K562 treated with DMSO at 1 percent for 4 hours (cell line): Measurements from ENCODE around the gene MYL6. TPM values are rescaled to one million over a fixed set of nuclear protein-coding genes. Genes with fewer than 3 reads are reported as not detected.

ENCODE experiments used
- total RNA-seq: library from RNA; unstranded; fragments of 300-600 nt; gene quantifications from 2 replicates; pipeline ENCODE4 v1.2.3, GENCODE V29; 2022; ENCODE audit not compliant: insufficient read depth

MYL6 gene
- total RNA-seq = 924 and 1,005 TPM in 2 replicates

GRCh38 chr12:56158029-56158925 lies at the start of gene MYL6:
Gene MYL6 (plus strand): TSS chr12:56158359. CDS start chr12:56158402, 43 bp downstream.

GRCh38 chr12:56116267-56117081 lies 41.7 kb upstream of the MYL6 start, which contains the start of gene RPL41:
Gene RPL41 (plus strand): TSS chr12:56116633.

GRCh38 chr12:56117778-56118687 lies 40.1 kb upstream of the MYL6 start, which contains the start of gene ZC3H10:
Gene ZC3H10 (plus strand): TSS chr12:56118266. CDS start chr12:56120563, 2,297 bp downstream.

GRCh38 chr12:56127888-56128669 lies 30.1 kb upstream of the MYL6 start, which contains the start of gene ESYT1:
Gene ESYT1 (plus strand): TSS chr12:56128267. CDS start chr12:56128320, 53 bp downstream.

GRCh38 chr12:56152132-56152755 lies 5.9 kb upstream of the MYL6 start, which contains the start of gene MYL6B:
Gene MYL6B (plus strand): TSS chr12:56152587. CDS start chr12:56153919, 1,332 bp downstream.

GRCh38 chr12:56189099-56189917 lies 31.1 kb downstream of the MYL6 start, which contains the start of gene SMARCC2:
Gene SMARCC2 (minus strand): TSS chr12:56189483. CDS start chr12:56189461, 22 bp downstream.

Other genes starting within 250 kb of the MYL6 start
- 29.5 and 32.9 TPM in 2 replicates for gene PYM1, start 230.5 kb upstream of the MYL6 start, total RNA-seq
- gene DGKA, start 227.2 kb upstream of the MYL6 start, total RNA-seq = 8.3 and 12.0 TPM in 2 replicates
- 3.4 and 4.0 TPM in 2 replicates for gene PMEL, start 192.3 kb upstream of the MYL6 start, total RNA-seq
- 80.9 and 130 TPM in 2 replicates for gene CDK2, start 191.5 kb upstream of the MYL6 start, total RNA-seq
- gene RAB5B, start 184.3 kb upstream of the MYL6 start, total RNA-seq = 25.8 and 33.8 TPM in 2 replicates
- 13.9 and 18.6 TPM in 2 replicates for gene SUOX, start 161.1 kb upstream of the MYL6 start, total RNA-seq
- gene IKZF4, start 137.3 kb upstream of the MYL6 start, total RNA-seq = 11.4 and 12.3 TPM in 2 replicates
- 352 and 360 TPM in 2 replicates for gene RPS26, start 116.4 kb upstream of the MYL6 start, total RNA-seq
- gene ERBB3, start 78.2 kb upstream of the MYL6 start, total RNA-seq = 6.1 and 6.8 TPM in 2 replicates
- gene PA2G4, start 53.8 kb upstream of the MYL6 start, total RNA-seq = 175 and 187 TPM in 2 replicates
- 4,679 and 5,235 TPM in 2 replicates for gene RPL41, start 41.7 kb upstream of the MYL6 start, total RNA-seq
- 1.8 and 1.9 TPM in 2 replicates for gene ZC3H10, start 40.1 kb upstream of the MYL6 start, total RNA-seq
- 167 and 178 TPM in 2 replicates for gene ESYT1, start 30.1 kb upstream of the MYL6 start, total RNA-seq
- gene MYL6B, start 5.8 kb upstream of the MYL6 start, total RNA-seq = 61.3 and 61.4 TPM in 2 replicates
- 60.1 and 67.3 TPM in 2 replicates for gene SMARCC2, start 31.1 kb downstream of the MYL6 start, total RNA-seq
- gene RNF41, start 63.6 kb downstream of the MYL6 start, total RNA-seq = 35.0 and 40.3 TPM in 2 replicates
- 40.6 and 44.3 TPM in 2 replicates for gene NABP2, start 66.0 kb downstream of the MYL6 start, total RNA-seq
- not detected in 2 replicates for gene SLC39A5, start 71.7 kb downstream of the MYL6 start, total RNA-seq
- gene ANKRD52, start 100.0 kb downstream of the MYL6 start, total RNA-seq = 21.1 and 28.7 TPM in 2 replicates
- gene COQ10A, start 108.6 kb downstream of the MYL6 start, total RNA-seq = 53.8 and 66.9 TPM in 2 replicates
- gene CS, start 142.0 kb downstream of the MYL6 start, total RNA-seq = 147 and 188 TPM in 2 replicates
- 83.1 and 88.0 TPM in 2 replicates for gene CNPY2, start 157.6 kb downstream of the MYL6 start, total RNA-seq
- gene PAN2, start 175.6 kb downstream of the MYL6 start, total RNA-seq = 17.1 and 19.9 TPM in 2 replicates
- gene IL23A, start 180.5 kb downstream of the MYL6 start, total RNA-seq = 23.4 and 24.3 TPM in 2 replicates
- 43.9 and 54.6 TPM in 2 replicates for gene STAT2, start 201.7 kb downstream of the MYL6 start, total RNA-seq
- gene APOF, start 204.5 kb downstream of the MYL6 start, total RNA-seq = not detected in 2 replicates